Measurements from ENCODE around the gene DYRK2.

DYRK2 gene

DNA sequence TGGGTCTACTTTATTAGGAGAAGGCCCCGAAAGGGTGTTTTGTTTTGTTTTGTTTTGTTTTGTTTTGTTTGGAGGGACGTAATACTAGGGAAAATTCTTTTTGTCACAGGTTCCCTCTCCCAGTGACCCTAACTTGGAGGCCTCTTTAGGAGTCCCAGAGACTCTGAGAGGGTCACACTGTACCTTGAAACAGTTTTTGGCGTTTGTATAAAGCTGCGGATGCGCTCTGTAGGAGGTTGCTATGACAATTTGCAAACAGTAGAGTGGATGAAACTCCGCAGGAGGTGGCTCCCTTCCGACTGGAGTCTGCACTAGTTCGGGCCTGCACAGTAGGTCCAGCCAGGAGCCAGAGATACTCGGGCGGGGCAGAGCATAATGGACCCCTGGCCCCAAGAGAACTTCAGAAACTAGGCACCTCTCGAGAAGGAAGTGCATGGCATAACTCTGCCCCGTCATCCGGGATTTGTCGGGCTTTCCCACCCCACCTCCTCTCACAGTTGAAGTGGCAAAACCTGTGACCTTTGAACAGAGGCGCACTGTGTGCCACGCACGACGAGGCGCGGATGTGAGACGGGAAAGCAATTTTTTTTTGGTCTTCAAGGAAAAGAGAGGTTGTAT is 1.3 kb upstream of the DYRK2 start:
- DNase-seq = no peak

DNA sequence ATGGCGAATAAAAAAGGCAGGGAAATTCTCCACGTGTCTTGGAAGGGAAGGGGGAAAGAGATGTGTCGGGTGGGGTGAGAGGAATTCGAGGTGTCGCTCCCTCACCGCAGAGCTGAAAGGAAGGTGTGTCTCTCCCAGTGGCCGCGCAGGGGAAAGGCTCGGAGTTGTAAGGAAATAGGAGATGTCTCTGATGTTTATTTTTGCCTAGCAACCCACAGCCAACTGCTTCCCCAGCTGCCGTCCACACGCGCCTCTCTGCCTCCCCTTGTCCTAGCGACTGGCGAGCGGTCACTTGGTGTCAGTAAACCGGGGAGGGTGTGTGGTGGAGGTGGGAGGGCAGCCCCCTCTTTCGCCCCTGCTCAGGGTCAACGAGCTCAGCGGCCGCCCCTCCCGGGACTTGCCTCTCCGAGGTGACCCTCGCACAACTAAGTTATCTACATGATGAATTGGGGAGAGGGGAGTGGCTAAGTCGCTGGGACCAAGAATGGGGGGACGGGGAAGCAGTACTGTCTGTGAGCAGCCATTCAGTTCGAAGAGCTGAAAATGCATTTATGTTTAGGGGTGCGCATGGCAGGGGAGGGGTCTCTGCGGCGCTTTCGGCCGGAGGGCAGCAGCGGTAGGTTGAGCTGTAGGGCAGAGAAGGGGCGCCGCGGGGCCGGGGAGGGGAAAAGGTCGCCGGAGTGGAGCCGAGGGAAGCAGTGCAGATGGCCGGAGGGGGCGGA is 585 bp upstream of the DYRK2 start:
- DNase-seq = peak; percentile 93

DNA sequence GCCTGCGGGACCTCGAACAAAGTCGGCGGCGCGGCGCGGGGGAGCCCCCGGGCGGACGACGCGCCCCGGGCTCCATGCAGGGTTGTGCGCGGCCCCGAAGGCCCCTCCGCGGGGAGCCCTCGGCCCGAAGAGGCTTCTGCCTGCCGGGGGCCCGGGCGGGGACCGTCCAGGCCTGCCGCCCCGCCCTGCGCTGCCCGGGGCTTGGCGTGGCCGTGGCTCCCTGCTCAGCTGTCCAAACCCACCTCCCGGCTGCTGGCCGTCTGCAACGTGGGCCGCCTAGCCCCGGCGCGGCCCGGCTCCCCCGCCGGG is 670 bp downstream of the DYRK2 start:
- DNase-seq = no peak

DNA sequence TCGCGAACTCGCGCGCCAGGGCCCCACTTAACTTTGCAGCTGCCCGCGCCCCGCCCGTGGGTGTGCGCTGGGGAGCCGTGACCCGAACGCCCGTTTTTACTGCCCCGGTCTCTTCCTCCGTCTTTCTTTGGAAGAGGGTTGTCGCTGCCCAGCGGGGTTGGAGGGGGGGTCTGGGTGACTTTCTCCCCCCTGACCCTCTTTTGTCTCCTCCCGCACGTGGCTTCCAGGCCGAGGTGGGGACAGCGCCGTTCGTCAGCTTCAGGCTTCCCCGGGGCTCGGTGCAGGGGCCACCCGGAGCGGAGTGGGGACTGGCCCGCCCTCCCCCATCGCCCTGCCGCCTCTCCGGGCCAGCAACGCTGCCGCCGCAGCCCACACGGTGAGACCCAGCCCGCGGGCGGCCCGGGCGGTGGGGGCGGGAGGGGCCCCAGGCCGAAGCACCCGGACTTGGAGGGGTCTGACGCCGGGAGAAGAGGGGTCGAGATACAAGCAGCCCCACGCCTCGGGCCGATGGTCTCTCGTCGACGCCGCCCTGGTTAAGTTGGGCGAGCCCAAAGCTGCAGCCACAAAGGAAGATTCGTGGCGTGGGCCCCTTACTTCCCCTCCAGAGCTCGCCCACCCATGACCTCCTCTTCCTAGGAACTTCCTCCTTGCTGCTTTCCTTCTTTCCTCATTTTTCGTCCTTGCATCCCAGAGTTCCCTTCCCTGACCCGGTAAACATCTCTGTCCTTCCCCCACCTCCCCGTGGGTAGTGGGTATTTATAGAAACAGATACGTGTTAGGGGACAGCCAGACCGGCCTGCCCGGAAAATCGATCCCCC is 1.2 kb downstream of the DYRK2 start:
- DNase-seq = peak; percentile 72

DNA sequence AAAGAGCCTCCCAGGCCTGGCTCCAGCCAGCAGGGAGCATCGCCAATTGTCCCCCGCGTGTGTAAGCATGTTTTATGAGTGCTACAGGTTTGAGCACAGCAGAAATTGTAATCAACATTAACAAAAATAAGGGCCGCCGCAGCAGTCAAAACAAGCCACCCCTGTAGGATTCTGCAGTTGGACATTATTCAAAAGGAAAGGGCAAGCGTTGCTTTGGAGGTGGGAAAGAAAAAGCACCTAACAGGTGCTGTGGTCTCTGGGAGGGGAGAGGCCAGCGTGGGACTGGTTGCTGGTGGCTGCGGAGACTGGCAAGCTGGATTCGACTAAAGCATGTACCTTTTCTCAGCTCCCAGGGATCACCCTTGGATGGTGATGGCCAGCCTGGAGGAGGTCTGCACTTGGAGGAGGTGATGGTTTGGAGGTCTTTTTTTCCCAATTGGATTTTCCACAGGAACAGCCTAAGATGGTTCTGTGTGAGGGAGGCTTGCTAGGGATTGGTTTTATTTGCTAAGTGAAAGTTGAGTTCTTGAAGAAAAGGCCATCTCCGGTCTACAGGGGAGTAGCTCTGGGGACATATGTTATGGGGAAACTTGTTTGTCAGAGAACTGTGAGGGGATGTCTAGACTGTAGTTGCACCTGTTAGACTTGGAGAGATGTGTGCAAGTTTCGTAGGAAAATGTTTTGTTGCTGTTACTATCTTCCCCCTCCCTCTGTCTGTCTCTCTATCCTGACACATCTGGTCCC is 2.0 kb downstream of the DYRK2 start:
- DNase-seq = peak; percentile 41

DNA sequence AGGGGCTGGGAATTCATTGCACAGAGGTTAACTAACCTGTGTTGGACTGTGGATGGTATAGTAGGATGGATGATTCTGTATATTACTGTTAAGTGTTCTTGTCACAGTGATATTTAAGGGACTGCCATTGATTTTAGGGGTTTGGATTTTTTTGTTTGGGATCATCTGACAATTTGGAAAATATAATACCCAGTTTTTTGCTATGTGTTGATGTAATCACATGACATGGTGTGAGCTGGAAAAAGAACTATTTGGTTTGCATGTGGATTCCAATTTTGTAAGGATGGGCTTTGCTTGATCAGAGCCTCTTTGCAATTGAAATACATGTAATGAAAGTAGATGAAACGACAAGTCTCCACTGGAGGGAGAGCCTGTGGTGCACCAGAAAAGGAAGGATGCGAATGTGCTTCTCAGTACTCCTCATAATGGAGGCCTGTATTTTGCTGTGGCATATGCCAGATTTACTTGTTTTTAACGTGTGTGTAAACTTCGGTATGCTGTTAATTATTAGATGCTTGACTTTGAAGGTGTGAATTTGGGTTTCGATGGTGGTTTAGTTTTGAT is 2.7 kb downstream of the DYRK2 start:
- DNase-seq = peak; percentile 35

DNA sequence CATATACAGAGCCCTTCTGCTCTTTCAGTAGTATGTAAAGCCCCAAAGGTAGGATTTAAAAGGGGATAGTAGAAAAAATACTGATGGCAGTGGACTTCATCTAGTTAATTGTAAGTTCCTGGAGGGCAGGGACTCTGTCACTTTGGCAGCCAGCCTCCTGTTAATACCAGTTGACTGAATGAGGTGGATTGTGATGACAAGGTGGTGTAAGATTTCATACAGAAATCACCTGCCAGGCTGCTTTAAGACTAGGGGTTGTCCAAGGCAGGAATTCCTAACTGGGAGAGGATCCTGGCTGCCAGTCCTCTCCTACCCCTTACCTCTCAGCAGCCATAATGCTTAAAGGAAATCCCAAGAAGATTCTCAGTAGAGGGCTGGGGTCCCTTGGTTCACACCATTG is 7.3 kb downstream of the DYRK2 start:
- no peak for DNase-seq

DNA sequence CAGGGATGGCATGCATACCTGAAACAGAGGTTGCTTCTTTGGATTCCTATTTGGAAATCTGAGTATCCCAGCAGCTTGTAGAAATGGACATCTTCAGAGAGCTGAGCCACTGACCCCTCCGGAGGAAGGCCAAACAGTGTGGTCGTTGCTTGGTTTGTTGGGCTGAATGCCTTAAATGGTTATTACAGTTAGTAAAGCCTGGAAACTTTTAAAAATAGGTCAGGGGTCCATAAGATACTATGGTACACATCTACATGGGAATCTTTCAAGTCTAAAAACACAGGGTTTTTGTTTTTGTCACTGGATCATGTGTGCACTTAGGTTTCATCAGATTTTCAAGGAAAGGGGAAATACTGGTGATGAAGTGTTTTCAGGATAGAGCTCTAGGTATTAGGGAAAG is 7.7 kb downstream of the DYRK2 start:
- DNase-seq = no peak

DNA sequence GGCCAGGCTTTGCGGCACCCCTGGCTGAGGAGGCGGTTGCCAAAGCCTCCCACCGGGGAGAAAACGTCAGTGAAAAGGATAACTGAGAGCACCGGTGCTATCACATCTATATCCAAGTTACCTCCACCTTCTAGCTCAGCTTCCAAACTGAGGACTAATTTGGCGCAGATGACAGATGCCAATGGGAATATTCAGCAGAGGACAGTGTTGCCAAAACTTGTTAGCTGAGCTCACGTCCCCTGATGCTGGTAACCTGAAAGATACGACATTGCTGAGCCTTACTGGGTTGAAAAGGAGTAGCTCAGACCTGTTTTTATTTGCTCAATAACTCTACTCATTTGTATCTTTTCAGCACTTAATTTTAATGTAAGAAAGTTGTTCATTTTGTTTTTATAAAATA is 9.9 kb downstream of the DYRK2 start:
- no peak for DNase-seq

DNA sequence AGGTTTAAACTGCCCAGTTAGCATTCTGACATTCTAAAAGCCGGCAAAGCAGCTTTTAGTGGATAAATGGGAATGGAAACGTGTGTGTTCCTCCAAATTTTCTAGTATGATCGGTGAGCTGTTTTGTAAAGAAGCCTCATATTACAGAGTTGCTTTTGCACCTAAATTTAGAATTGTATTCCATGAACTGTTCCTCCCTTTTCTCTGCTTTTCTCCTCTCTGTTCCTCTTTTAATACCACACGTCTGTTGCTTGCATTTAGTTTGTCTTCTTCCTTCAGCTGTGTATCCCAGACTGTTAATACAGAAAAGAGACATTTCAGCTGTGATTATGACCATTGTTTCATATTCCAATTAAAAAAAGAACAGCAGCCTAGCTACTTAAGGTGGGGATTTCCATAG is 10.7 kb downstream of the DYRK2 start:
- DNase-seq = no peak

DNA sequence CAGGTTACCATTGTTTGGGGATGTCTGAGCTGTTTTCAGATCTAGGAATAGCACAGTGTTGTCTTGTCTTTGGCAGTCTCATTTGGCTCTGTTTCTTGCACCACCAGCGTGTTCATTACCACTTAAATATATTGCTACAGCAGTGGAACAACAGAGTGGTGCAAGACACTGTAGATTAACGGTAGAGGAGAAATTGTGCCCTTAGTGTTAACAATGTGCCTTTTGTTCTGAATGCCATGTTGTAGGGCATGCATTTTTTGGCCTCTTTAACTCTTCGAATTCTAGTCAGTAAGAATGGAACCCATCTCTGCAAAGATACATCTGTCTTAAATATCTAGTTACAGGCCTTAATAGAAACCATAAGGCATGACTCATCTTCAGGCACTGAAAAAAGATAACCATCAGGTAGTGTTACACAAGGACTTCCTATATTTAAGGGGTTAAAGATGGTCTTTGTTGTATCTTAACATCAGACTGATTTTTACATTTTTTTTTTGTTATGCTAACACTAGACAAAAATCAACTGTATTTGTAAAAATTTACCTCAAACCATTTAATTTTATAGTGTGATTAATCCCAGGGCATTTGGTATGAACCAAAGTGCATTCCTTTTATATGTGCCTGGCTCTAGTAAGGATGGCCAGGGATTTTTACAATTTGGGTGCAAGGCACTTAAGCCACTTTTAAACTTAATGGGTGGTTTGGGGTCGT is 12.9 kb downstream of the DYRK2 start:
- DNase-seq = no peak

DNA sequence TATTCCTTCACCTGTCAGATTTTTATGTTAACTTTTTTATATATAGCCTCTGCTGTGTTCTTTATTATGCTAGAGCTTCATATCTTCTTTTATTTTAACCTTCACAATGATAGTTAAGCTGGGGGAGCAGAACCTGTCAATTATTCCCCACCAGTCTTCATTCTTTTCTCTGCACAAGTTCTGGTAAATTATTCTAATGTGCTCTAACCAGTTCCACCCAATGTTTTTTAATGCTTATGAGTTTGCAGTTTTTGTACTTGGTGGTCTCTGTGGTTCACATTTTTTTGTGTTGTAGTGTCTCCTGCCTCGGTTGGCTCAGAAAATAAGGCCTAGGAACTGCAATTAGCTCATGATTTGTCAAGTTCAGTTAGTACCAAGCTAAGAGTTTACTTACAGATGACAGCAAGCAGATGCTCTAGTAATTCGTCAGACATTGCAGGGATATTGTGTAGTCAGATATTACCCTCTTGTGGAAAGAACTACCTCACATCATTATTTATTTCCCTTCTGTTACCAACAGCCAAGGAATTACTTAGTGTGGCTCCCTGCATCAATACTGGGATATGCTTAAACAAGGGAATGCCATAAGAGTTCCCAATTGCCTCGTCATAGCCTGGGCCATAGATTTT is 14.5 kb downstream of the DYRK2 start:
- peak; percentile 85 for DNase-seq

DNA sequence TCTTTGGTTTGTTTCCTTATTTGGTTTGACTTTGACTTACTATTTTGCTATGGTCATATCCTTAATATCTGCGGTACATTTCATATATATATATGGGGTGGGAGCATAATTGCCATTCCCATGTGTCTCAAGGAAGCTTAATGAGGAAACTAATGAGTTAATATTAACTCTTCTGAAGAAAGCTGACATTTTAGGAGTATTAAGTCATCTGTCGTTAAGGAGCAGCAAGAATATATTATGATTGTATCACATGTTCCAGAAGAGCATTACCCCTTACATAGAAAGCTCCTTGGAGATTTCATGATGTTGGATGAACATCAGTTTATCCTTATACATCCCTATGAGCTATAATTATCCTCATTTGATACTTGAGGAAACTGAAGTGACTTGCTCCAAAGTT is 15.6 kb downstream of the DYRK2 start:
- no peak for DNase-seq

DNA sequence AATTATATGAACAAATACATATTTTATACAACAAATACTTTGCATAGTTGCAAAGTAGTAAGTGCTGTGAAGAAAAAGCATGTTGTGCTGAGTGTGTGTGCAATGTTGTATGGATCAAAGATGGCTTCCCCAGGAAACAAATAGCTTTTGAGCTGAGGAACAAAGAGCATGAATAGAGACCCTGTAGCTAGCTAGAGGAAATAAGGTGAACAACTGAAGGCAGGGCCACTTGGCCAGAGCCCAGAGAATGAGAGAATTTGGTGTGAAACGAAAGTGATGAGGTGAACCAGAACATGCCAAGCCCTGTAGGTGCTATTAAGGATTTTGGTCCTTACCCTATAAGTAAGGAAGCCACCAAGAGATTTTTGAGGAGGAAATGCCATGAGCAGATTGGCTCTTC is 17.1 kb downstream of the DYRK2 start:
- no peak for DNase-seq

DNA sequence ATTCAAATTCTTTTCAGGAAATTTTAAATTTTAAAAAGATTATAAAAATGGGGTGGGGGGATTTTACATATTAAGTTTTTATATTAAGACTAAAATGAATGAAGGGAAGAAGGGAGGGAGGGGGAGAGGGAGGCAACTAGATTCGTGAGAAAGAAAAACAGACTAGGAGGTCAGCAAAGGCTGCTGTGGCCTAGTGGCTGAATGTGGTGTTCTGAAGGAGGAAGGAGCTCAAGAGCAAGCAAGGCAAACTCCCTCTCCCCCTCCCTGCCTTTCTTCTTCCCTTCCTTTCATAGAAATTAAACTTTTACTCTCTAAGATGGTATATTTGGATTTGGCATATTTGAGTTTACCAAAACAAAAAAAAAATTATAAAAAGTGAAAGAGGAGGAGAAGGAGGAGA is 18.1 kb downstream of the DYRK2 start:
- DNase-seq = no peak

DNA sequence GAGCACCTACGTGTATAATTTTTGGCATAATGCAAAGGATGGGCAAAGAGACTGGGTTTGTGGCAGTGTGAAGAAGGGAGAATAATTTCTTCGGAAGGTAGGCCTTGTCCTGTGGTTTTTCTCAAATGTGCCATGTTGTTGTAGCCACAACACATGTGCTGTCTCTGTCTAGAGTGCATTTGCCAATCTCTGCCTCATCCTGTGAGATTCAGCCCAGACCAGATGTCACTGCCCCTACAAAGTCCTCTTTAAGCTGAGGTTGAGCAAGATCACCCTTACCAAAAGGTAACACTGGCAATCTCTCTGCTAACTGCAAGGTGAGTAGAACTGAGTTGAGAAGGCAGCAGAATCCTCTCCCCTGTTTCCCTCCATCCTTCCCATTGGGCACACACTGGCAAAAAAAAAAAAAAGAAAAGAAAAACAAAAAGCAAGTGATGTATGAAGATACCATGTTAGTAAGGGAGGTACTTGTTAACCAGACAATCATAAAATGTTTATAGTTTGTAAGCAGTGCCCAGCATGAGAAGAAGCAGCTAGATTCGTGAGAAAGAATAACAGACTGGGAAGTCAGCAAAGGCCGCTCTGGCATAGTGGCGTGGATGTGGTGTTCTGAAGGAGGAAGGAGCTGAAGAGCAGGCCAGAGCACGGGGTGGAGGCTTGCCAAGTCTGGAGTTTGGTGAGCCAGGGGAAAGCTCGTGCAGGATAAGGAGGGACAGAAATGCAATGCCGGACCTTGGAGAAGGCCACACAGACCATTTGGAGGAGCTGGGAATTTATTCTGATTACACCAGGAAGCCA is 18.9 kb downstream of the DYRK2 start:
- no peak for DNase-seq

DNA sequence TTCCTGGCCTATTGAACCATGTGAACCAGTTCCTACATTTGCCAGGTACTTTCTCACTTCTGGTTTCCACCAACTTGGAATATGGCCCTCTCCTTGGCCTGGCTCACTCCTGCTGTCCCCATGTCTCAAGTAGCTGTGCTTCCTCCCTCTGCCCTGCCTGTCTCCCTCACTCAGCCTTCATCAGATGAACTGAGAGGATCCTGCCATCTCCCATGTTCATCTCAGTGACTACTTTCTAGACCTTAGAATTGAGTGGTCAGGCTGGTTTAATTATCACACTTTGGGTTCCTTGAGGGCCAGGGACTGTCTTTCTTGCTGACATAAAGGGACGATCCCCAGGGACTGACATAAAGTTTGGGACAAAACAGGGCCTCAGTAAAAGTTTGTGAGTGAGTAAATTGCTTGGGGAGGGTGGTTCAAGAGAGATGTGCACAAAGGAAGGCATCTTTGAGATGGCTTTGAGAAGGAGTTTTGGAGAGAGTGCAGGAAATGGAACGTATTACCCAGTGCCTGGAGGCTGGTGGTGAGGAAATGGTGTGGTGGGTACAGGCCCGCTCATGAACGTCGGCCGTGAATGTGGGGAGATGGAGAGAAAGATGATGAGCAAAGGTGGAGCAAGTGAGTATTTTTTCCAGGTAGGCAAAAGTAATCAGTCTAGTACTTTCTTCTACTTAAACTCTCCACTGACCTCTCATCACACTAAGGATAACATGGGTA is 20.8 kb downstream of the DYRK2 start:
- no peak for DNase-seq

DNA sequence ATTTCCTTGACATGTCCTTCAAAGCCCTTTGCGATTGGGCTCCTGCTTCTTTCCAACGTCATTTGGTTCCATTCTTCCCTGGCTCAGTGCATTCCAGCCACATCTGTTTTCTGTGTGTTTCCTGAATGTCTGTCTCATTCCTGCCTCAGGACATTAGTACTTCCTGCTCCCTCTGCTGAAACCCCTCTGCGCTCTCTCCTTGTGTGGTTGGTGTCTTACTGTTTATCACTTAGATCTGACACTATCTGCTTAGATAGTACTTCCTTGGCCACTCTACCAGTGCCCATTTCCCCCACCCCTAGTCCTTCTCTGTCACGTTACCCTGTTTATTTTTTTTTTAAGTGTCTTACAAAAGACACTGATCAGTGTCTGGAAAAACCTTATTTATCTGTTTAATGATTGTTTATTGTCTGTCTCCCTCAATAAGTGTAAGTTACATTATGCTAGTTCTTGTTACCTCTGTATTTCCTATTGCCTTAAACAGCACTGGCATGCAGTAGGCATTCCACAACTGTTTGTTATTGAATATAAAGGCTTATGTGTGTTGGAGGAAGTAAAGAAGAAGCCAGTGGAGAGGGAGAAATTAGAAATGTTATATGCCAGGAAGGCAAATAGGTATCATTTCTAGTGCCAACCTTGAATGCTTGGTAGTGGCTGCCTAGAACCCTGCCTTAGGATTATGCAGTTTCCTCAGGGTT is 21.5 kb downstream of the DYRK2 start:
- no peak for DNase-seq

DNA sequence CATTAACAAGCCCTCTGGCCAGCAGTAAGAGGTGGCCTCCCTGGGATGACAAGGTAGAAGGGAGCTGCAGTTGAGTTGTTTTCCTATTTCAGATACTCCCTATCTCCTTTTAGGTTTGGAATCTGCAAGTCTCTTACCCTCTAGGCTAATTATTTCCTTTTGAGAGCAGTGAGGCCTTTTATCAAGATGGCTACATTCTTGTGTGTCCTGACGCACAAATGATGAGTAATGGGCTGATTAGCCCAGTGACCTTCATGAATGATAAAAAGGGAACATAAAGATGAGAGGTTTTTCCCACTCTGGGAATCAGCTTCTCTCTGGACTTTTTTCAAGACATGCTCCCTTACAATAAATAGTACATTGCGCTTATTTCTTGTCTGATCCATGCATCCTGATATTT is 22.9 kb downstream of the DYRK2 start:
- no peak for DNase-seq

DNA sequence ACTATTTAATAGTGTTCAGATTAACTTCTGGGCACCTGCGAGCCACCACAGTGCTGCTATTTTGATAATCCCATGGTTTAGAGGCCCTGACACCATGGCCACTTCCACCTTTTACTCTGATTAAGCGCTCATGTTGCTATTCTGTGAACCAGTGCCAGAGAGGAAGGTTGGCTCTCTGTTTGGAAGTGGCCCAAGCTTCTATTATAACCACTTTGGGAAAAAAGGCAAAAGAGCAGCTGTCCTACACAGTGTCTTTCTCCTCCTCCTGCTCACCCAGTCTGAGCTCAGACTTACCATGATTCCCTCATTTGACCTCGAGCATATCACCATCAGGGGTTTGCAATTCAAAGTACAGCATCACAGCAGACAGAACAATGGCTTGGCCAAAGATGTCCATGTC is 23.3 kb downstream of the DYRK2 start:
- no peak for DNase-seq

Data from eye (tissue), 1 donor.